HepG2 (cell line): Measurements from ENCODE around the gene EFNA2. TPM values are rescaled to one million over a fixed set of nuclear protein-coding genes. Genes with fewer than 3 reads are reported as not detected.

Experiments used
- BCL6 ChIP-seq: IDR thresholded peaks from 2 replicates; pipeline ENCODE4 v1.6.1; 2016; ENCODE audit warnings: missing genetic modification reagents, missing compliant biosample characterization
- FOXA1 ChIP-seq, 2 experiments: fragments of 450-650 bp in 1 of 2; sonication (generic) in 1 of 2; formaldehyde crosslinking in 1 of 2; IDR thresholded peaks; 2 replicates each; pipeline versions ENCODE4 v1.4.0 to v1.6.1; 2016 to 2020; ENCODE audit warnings: missing genetic modification reagents in 1 of 2
- GATA4 ChIP-seq: sonication (generic); IDR thresholded peaks from 2 replicates; pipeline ENCODE4 v1.6.1; 2016; ENCODE audit warnings: antibody characterized with exemption, low read depth, borderline replicate concordance
- GATAD1 ChIP-seq: IDR thresholded peaks from 2 replicates; pipeline ENCODE4 v1.6.1; 2016; ENCODE audit warnings: missing genetic modification reagents, missing compliant biosample characterization
- GPBP1L1 ChIP-seq: sonication (generic); formaldehyde crosslinking; IDR thresholded peaks from 2 replicates; pipeline ENCODE4 v1.5.0; 2020; ENCODE audit warnings: mild to moderate bottlenecking, missing genetic modification reagents
- IRX3 ChIP-seq: sonication (generic); formaldehyde crosslinking; IDR thresholded peaks from 2 replicates; pipeline ENCODE4 v1.8.1; 2023; ENCODE audit warnings: mild to moderate bottlenecking, low read depth, missing genetic modification reagents, borderline replicate concordance
- ISL2 ChIP-seq: sonication (generic); formaldehyde crosslinking; IDR thresholded peaks from 2 replicates; pipeline ENCODE4 v1.5.0; 2020; ENCODE audit warnings: missing genetic modification reagents
- JUND ChIP-seq: sonication (generic); formaldehyde crosslinking; IDR thresholded peaks from 2 replicates; pipeline ENCODE4 v1.8.0; 2022; ENCODE audit warnings: mild to moderate bottlenecking, missing genetic modification reagents
- MLLT10 ChIP-seq: sonication (generic); formaldehyde crosslinking; IDR thresholded peaks from 2 replicates; pipeline ENCODE4 v1.4.0; 2020; ENCODE audit warnings: missing genetic modification reagents
- NFATC3 ChIP-seq: sonication (generic); formaldehyde crosslinking; IDR thresholded peaks from 2 replicates; pipeline ENCODE4 v1.5.1; 2020; ENCODE audit warnings: mild to moderate bottlenecking, missing genetic modification reagents
- ONECUT2 ChIP-seq: sonication (generic); formaldehyde crosslinking; IDR thresholded peaks from 2 replicates; pipeline ENCODE4 v1.4.0; 2020; ENCODE audit warnings: missing genetic modification reagents
- PRPF4 ChIP-seq: fragments of 200-400 bp; formaldehyde crosslinking; IDR thresholded peaks from 2 replicates; pipeline ENCODE4 v1.6.1; 2016; ENCODE audit warnings: low read length, low read depth; ENCODE audit not compliant: poor library complexity, severe bottlenecking
- RCOR2 ChIP-seq: IDR thresholded peaks from 2 replicates; pipeline ENCODE4 v1.6.1; 2016; ENCODE audit warnings: missing biosample characterization, missing genetic modification reagents
- SNAI1 ChIP-seq: sonication (generic); formaldehyde crosslinking; IDR thresholded peaks from 2 replicates; pipeline ENCODE4 v1.5.0; 2020; ENCODE audit warnings: mild to moderate bottlenecking, missing genetic modification reagents, borderline replicate concordance
- TOPORS ChIP-seq: sonication (generic); formaldehyde crosslinking; IDR thresholded peaks from 2 replicates; pipeline ENCODE4 v1.8.0; 2023; ENCODE audit warnings: mild to moderate bottlenecking, missing genetic modification reagents
- ZBTB20 ChIP-seq: sonication (generic); formaldehyde crosslinking; IDR thresholded peaks from 2 replicates; pipeline ENCODE4 v1.8.1; 2023; ENCODE audit warnings: missing genetic modification reagents, low read depth, mild to moderate bottlenecking, borderline replicate concordance
- ZFAT ChIP-seq: sonication (generic); formaldehyde crosslinking; conservative IDR thresholded peaks from 2 replicates; pipeline ENCODE4 v1.8.1; 2023; ENCODE audit warnings: missing genetic modification reagents, inconsistent platforms
- ZMAT3 ChIP-seq: sonication (generic); formaldehyde crosslinking; conservative IDR thresholded peaks from 2 replicates; pipeline ENCODE4 v1.7.0; 2021; ENCODE audit warnings: missing genetic modification reagents
- ZNF354B ChIP-seq: sonication (generic); formaldehyde crosslinking; IDR thresholded peaks from 2 replicates; pipeline ENCODE4 v1.8.0; 2022; ENCODE audit warnings: mild to moderate bottlenecking, missing genetic modification reagents
- ZNF441 ChIP-seq: sonication (generic); formaldehyde crosslinking; IDR thresholded peaks from 2 replicates; pipeline ENCODE4 v1.7.0; 2021; ENCODE audit warnings: missing genetic modification reagents, borderline replicate concordance
- polyA plus RNA-seq, 8 experiments: library from polyadenylated mRNA; depleted of rRNA in 3 of 8; stranded (reverse) in 7 of 8; unstranded in 1 of 8; fragments of >200 nt; fragmentation: Illumina TruSeq in 4 of 8; extraction: Trizol in 4 of 8; gene quantifications; 2 replicates each; pipeline versions ENCODE4 v1.2.1 to v1.2.3, GENCODE V29; 2011 to 2016; ENCODE audit warnings: low read depth in 4 of 8, missing spikeins in 1 of 8, mixed read lengths in 1 of 8; ENCODE audit not compliant: insufficient read depth in 1 of 8
- total RNA-seq, 5 experiments: library from RNA; depleted of rRNA; stranded (reverse); fragments of >200 nt; fragmentation: Illumina TruSeq; extraction: Trizol; gene quantifications; 2 replicates each; pipeline ENCODE4 v1.2.3, GENCODE V29; 2016; ENCODE audit warnings: low read depth in 1 of 5
- TF ChIP-seq, protein P1 (sequence below): sonication (generic); formaldehyde crosslinking; conservative IDR thresholded peaks from 2 replicates; pipeline ENCODE4 v1.8.0; 2022; ENCODE audit warnings: mild to moderate bottlenecking, moderate library complexity, missing genetic modification reagents
- TF ChIP-seq, protein P2 (sequence below): sonication (generic); formaldehyde crosslinking; IDR thresholded peaks from 2 replicates; pipeline ENCODE4 v1.5.1; 2020; ENCODE audit warnings: mild to moderate bottlenecking, missing genetic modification reagents, moderate library complexity

The EFNA2 gene
- total and polyA plus RNA-seq, 2 of the 13 experiments (the other 11 are each of a cell fraction or from before 2014, with no cell fraction given): 6.0 to 9.9 TPM

DNA sequence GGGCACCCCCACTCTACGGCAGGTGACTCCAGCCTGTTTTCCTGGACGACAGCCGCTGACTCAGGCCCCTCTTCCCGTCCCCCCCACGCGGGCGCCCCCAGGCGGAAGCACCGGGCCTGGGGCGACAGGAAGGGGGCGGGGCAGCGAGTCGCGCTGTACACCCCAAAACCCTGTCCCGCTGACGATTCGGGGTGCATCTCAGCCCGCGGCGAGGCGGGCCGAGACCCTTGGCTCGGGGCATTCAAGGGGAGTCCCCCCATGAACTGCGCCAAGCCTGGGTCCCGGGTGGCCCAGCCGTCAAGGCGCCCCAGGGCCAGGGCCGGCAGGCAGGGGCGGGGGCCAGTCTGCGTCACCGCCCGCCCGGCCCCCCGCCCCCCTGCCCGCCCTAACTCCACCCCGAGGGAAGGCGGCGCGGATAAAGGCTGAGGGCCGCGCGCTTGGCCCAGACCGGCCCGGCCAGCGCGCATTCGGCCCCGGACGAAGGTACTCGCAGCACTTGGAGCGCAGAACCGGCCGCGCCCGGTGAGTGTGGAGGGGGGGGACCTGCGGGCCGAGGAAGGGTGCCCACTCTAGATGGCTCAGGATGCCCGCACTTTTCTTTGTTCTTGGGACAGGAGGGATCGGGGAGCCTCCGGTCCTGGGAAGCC, 37.4 kb upstream of the EFNA2 start, which contains the start of gene MIDN (continued):
- TF ChIP-seq TOPORS (no peak), FOXA1 (IDR thresholded peaks at IDR 0.05) (no peak), FOXA1 (CRISPR knock-in tag; IDR thresholded peaks at IDR 0.05) (peak; percentile 30; the same call in 1 of the 2 replicates), JUND (CRISPR knock-in tag) (0 out of 2 replicates have a peak, but pooled peaks have one; percentile 26), ISL2 (CRISPR knock-in tag) (peak; percentile 48), ZNF441 (CRISPR knock-in tag) (no peak), ZFAT (no peak), SNAI1 (CRISPR knock-in tag) (peak; percentile 71), NFATC3 (CRISPR knock-in tag) (no peak), ZMAT3 (CRISPR knock-in tag) (no peak; the same call in 1 of the 2 replicates), ZNF354B (CRISPR knock-in tag) (peak; percentile 94), GATA4 (peak; percentile 82), IRX3 (CRISPR knock-in tag) (0 out of 2 replicates have a peak, but pooled peaks have one; percentile 62), ONECUT2 (CRISPR knock-in tag) (no peak), GPBP1L1 (CRISPR knock-in tag) (no peak), PRPF4 (no peak), BCL6 (CRISPR knock-in tag) (peak; percentile 63), MLLT10 (no peak), GATAD1 (CRISPR knock-in tag) (no peak; the same call in 1 of the 2 replicates), RCOR2 (no peak), ZBTB20 (CRISPR knock-in tag) (no peak)
- TF ChIP-seq, protein P1, sequence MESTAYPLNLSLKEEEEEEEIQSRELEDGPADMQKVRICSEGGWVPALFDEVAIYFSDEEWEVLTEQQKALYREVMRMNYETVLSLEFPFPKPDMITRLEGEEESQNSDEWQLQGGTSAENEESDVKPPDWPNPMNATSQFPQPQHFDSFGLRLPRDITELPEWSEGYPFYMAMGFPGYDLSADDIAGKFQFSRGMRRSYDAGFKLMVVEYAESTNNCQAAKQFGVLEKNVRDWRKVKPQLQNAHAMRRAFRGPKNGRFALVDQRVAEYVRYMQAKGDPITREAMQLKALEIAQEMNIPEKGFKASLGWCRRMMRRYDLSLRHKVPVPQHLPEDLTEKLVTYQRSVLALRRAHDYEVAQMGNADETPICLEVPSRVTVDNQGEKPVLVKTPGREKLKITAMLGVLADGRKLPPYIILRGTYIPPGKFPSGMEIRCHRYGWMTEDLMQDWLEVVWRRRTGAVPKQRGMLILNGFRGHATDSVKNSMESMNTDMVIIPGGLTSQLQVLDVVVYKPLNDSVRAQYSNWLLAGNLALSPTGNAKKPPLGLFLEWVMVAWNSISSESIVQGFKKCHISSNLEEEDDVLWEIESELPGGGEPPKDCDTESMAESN (CRISPR knock-in tag): 0 out of 2 replicates have a peak, but pooled peaks have one; percentile 36
- TF ChIP-seq, protein P2, sequence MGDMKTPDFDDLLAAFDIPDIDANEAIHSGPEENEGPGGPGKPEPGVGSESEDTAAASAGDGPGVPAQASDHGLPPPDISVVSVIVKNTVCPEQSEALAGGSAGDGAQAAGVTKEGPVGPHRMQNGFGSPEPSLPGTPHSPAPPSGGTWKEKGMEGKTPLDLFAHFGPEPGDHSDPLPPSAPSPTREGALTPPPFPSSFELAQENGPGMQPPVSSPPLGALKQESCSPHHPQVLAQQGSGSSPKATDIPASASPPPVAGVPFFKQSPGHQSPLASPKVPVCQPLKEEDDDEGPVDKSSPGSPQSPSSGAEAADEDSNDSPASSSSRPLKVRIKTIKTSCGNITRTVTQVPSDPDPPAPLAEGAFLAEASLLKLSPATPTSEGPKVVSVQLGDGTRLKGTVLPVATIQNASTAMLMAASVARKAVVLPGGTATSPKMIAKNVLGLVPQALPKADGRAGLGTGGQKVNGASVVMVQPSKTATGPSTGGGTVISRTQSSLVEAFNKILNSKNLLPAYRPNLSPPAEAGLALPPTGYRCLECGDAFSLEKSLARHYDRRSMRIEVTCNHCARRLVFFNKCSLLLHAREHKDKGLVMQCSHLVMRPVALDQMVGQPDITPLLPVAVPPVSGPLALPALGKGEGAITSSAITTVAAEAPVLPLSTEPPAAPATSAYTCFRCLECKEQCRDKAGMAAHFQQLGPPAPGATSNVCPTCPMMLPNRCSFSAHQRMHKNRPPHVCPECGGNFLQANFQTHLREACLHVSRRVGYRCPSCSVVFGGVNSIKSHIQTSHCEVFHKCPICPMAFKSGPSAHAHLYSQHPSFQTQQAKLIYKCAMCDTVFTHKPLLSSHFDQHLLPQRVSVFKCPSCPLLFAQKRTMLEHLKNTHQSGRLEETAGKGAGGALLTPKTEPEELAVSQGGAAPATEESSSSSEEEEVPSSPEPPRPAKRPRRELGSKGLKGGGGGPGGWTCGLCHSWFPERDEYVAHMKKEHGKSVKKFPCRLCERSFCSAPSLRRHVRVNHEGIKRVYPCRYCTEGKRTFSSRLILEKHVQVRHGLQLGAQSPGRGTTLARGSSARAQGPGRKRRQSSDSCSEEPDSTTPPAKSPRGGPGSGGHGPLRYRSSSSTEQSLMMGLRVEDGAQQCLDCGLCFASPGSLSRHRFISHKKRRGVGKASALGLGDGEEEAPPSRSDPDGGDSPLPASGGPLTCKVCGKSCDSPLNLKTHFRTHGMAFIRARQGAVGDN: peak; percentile 81
